Fibroblast of the aortic adventitia (primary cell): ENCODE data around the gene PCDHA4. TPM values are rescaled to one million over a fixed set of nuclear protein-coding genes. Genes with fewer than 3 reads are reported as not detected.
"Not testable (repeated sequence)": the region's sequence is repeated elsewhere in the genome, so short reads cannot be mapped to it uniquely, and the experiment has no call there.

Experiments used
- DNase-seq: peaks from one replicate; pipeline ENCODE4 v3.0.0-alpha.2; 2010; ENCODE audit warnings: low read depth
- H3K4me3 ChIP-seq: 2 replicates; pipeline ENCODE4 v1.5.1; 2011; ENCODE audit warnings: low read depth, mild to moderate bottlenecking, control low read depth, low read length, moderate library complexity
- CTCF ChIP-seq: IDR thresholded peaks from 2 replicates; pipeline ENCODE4 v1.5.1; 2011; ENCODE audit warnings: mild to moderate bottlenecking, low read length, control low read depth, inconsistent platforms; ENCODE audit not compliant: insufficient read depth
- total RNA-seq: library from RNA; depleted of rRNA; stranded (reverse); fragments of >200 nt; gene quantifications from 2 replicates; pipeline ENCODE4 v1.2.3, GENCODE V29; 2012; ENCODE audit warnings: low replicate concordance

PCDHA4 gene
- total RNA-seq, 1 donor = 0.09 TPM

DNA sequence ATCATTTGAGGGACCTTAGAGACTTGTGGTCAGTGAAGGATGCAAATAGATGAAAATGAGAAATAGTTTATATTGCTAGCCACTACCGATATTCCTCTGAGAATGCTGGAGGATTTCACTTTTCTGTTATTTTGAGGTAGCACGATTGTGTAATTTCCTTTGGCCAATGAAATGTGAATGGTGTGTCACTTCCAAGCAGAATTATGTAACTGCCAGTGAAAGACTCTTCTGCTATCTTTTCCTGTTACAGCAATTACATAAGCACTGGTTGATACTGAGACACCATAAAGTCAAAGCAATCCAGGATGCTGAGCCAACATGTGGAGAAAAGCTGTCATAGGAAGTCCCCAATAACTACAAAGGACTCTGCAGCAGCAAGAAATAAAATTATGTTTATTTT lies 15.8 kb upstream of the PCDHA4 start:
- H3K4me3 ChIP-seq = no peak overlapping the region
- TF ChIP-seq CTCF = no peak
- DNase-seq = no peak

DNA sequence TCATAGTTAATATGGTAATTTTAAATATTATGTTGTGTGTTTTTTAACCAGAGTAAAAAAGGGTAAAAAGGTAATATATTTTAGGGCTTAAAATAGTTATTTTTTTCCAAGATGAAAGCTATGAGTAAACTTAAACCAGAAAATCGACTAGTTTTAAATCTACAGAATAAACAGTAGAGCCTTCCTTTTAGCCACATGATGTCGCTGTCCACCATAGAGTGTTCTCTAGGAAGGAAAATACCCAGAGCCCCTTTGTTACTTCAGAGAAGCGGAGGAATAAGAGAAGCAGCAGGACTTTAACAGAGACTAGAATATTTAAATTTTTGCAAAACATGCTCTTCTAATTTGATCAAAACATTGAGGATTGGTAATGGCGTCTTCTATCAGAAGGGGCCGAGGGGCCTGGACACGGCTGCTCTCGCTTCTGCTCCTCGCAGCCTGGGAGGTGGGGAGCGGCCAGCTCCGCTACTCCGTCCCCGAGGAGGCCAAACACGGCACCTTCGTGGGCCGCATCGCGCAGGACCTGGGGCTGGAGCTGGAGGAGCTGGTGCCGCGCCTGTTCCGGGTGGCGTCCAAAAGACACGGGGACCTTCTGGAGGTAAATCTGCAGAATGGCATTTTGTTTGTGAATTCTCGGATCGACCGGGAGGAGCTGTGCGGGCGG lies 12.1 kb upstream of the PCDHA4 start, which contains the start of gene PCDHA2:
Gene PCDHA2, plus strand, starts transcription at position 258 of the 664 bp plus-strand sequence.
- no peak within 1 kb of the TSS for H3K4me3 ChIP-seq
- no peak for TF ChIP-seq CTCF
- DNase-seq = no peak

- DNase-seq = no peak
- H3K4me3 ChIP-seq = no peak overlapping the region
- TF ChIP-seq CTCF = no peak
Measured at GRCh38 chr5:140795259-140795641, 11.6 kb upstream of the PCDHA4 start.

DNA sequence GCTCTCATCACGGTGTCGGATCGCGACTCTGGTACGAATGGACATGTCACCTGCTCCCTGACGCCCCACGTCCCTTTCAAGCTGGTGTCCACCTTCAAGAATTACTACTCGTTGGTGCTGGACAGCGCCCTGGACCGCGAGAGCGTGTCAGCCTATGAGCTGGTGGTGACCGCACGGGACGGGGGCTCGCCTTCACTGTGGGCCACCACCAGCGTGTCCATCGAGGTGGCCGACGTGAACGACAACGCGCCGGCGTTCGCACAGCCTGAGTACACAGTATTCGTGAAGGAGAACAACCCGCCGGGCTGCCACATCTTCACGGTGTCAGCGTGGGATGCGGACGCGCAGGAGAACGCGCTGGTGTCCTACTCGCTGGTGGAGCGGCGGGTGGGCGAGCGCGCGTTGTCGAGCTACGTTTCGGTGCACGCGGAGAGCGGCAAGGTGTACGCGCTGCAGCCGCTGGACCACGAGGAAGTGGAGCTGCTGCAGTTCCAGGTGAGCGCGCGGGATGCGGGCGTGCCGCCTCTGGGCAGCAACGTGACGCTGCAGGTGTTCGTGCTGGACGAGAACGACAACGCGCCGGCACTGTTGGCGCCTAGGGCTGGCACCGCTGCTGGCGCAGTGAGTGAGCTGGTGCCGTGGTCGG lies 10.7 kb upstream of the PCDHA4 start:
- not testable (repeated sequence) for H3K4me3 ChIP-seq

GRCh38 chr5:140796718-140797095 lies 10.2 kb upstream of the PCDHA4 start:
- TF ChIP-seq CTCF = no peak
- DNase-seq = no peak
- no peak overlapping the region for H3K4me3 ChIP-seq

More for the DNA sequence above, 10.7 kb upstream of the PCDHA4 start:
- not testable (repeated sequence) for DNase-seq

DNA sequence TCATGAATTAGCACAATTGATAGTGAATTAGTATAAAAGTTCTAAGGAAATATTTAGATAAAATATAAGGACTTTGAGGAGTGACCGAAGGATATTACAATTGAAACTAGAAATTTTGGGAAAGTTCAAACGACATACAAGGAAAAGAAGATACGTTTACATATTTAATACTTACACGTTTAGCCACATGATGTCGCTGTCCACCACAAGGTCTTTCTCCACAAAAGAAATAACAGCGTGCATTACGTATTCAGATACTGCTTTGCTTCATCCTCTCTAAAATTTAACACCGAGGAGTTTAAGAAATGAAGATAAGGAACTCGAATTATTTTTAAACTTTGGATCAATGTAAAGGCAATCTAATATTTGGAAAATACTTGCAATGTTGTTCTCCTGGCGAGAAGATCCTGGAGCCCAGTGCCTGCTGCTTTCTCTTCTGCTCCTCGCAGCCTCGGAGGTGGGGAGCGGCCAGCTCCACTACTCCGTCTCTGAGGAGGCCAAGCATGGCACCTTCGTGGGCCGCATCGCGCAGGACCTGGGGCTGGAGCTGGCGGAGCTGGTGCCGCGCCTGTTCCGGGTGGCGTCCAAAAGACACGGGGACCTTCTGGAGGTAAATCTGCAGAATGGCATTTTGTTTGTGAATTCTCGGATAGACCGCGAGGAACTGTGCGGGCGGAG lies 5.9 kb upstream of the PCDHA4 start, which contains the start of gene PCDHA3:
Gene PCDHA3, plus strand, starts transcription at position 242 of the 678 bp plus-strand sequence.
- peak within 1 kb of the TSS; percentile 38 for H3K4me3 ChIP-seq
- TF ChIP-seq CTCF = peak; percentile 20
- DNase-seq = peak; percentile 36

DNA sequence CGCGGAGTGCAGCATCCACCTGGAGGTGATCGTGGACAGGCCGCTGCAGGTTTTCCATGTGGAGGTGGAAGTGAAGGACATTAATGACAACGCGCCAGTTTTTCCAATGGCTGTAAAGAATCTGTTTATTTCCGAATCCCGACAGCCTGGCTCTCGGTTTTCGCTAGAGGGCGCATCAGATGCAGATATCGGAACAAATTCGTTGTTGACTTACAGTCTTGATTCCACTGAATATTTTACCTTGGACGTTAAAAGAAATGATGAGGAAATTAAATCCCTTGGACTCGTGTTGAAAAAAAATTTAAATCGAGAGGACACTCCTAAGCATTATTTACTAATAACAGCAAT lies 5.4 kb upstream of the PCDHA4 start:
- TF ChIP-seq CTCF = peak; percentile 25
- no peak for DNase-seq
- no peak overlapping the region for H3K4me3 ChIP-seq

GRCh38 chr5:140802381-140802780 lies 4.5 kb upstream of the PCDHA4 start:
- not testable (repeated sequence) for DNase-seq, H3K4me3 ChIP-seq
